GM18517 (cell line): ENCODE results near the gene CRLF3.
A peak's percentile ranks its signal among the peaks of the same experiment; 100 is the strongest.
"Not testable (repeated sequence)": the region's sequence is repeated elsewhere in the genome, so short reads cannot be mapped to it uniquely, and the experiment has no call there.

Source experiments
- ATAC-seq: cut with Tn5 transposase; IDR thresholded peaks from one replicate; pipeline ENCODE4 v1.9.1; 2021; ENCODE audit warnings: mild to moderate bottlenecking, moderate library complexity; ENCODE audit not compliant: unreplicated experiment

Gene CRLF3

DNA sequence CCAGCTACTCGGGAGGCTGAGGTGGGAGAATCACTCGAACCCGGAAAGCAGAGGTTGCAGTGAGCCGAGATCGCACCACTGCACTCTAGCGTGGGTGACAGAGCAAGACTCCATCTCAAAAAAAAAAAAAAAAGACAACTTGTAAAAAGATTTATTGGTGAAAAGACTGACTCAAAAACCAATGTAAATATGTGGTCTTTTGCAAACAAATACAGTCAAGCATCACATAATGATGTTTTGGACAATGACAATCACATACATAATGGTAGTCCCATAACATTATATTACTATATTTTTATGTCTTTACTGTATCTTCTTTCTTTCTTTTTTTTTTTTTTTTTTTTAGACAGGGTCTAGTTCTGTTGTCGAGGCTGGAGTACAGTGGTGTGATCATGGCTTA is 8.3 kb downstream of the CRLF3 start:
- ATAC-seq = no peak

DNA sequence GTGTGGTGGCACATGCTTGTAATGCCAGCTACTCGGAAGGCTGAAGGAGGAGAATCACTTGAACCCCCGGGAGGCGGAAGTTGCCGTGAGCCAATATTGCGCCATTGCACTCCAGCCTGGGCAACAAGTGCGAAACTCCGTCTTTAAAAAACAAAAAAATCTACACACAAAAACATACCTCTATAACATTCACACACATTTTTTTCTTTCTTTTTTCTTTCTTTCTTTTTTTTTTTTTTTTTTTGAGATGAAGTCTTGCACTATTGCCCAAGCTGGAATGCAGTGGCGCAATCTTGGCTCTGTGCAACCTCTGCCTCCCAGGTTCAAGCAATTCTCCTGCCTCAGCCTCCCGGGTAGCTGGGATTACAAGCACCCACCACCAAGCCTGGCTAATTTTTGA is 9.6 kb downstream of the CRLF3 start:
- ATAC-seq = not testable (repeated sequence)

DNA sequence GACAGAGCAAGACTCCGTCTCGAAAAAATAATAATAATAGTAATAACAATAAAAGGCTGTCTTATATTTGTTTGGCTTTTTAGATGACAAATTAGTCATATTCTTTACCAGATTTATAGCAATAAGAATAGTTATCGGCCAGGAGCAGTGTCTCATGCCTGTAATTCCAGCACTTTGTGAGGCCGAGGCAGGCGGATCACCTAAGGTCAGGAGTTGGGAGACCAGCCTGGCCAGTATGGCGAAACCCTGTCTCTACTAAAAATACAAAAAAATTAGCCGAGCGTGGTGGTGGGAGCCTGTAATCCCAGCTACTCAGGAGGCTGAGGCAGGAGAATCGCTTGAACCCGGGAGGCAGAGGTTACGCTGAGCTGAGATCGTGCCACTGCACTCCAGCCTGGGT is 10.3 kb downstream of the CRLF3 start:
- not testable (repeated sequence) for ATAC-seq

DNA sequence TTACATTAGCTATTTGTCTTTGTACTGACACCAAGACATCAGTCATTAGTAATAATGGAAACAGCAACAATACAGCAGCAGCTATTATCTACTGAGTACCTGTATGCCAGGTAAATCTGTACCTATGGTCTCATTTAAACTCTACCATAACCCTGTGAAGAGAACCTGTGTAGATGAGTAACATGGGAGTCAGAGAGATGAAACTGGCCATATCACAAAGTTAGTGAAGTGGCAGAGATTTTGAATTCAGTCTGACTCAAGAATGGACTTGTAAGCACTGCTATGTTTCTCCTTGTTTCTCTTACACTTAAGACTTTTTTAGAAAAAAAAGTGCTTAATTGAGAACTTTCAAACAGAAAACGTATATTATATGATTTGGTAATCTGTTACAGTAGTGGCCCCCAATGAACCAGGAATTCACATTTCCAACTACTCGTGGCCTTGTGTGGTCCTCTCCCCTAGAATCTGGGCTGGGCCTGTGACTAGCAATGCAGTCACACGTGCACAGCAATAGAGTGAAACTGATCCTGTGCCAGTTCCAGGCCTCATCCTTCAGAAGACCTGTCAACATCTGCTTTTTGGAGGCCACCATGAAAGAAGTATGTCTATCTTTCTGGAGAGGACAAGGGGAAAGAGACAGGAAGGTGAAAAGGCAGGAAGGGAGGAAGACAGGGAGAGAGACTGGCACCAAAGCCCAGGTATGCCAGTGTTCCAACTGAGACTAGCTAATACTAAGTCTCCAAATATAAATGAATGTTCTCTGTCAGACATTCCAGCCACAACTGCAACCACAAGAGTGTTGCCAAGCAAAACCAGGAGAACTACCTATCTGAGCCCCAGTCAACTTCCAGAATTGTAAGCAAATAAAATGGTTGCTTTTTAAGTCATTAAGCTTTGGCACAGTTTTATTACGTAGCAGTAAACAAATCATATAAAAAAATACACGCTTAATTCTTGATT is 12.0 kb downstream of the CRLF3 start:
- ATAC-seq = no peak

DNA sequence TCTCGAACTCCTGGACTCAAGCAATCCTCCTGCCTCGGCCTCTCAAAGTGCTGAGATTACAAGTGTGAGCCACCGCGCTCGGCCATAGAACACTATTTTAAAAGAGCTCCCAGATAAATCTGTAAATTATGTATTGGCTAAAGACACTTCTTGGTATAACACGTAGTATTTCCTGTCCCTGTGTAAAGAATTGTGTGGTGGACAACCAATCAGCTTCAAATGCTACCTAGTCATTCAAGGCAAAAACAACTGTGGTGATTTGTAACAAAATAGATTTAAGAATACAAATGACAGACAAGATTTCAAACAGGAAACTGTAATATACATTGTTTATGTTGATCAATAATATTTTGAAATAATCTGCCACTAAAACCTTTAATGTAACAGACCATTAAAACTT is 14.6 kb downstream of the CRLF3 start:
- no peak for ATAC-seq

DNA sequence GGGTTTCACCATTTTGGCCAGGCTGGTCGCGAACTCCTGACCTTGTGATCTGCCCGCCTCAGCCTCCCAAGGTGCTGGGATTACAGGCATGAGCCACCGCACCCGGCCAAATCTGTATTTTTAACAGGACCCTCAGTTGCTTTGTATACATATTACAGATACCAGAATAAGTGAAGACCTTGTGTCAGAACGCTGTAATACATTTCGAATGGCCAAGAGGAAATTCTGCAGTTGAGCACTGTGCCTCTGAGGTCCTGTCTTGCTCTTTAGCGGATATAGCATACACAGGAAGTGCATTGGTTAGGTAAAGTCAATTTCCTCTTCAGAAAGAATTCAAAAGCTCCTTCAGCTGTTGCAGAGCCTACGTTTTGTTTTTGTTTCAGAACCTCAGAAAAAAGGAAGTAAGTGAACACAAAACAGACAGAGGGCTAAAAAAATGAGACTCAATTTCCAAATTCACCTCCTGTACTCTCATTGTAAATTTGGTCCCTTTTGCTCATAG is 15.7 kb downstream of the CRLF3 start:
- peak; percentile 87 for ATAC-seq

DNA sequence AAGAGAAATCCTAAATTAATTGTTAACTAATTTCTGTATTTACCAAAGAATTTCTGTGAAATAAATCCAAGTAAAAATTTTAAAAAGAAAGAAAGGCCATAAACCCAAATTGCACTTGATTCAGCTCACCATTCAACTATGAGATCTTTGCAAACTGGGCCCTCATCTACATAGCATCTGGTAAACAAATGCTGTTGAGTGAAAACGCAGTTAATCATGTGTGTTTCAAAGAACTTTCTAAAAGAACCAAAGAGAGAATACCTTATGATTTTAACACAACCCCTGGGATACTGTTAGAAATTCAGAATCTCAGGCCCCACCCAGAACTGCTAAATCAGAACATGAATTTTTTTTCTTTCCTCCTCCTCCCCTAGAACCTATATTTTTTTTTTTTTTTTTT is 16.6 kb downstream of the CRLF3 start:
- no peak for ATAC-seq

DNA sequence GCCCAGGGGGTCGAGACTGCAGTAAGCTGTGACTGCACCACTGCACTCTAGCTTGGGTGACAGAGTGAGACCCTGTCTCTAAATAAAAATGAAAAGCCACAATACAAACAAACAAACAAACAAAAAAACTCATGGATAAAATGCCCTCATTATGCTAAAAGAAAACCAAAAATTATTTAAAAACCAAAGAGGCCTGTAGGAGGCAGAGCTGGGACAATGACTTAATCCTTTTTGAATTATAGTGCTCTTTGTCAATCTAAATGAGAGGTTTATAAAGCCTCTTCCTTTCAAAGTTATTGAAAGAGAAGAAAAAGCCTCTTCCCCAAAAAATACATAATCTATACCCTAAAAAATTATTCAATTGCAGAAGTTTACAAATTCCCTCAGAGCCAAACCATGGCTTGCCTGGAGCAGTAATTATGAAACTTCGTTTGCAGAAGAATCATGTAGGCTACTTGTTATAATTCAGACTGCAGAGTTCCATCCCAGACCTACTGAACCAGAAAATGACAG is 18.5 kb downstream of the CRLF3 start:
- ATAC-seq = no peak

DNA sequence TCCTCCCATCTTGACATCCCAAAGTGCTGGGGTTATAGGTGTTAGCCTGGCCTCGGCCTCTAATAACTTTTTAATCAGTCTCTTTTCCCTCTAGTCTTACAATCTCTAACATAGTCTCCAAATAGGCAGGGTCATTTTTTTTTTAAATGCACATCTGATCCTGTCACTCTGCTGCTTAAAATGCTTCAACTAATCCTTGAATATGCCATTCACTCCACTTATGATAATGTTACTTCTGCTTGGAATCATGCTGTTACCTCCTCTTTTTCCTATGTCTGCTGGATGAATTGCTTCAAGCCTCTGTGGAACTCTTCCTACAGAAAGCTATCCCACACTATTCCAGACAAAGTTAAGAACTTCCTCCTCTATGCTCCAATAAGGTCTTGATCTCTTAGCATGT is 22.8 kb downstream of the CRLF3 start:
- ATAC-seq = no peak

DNA sequence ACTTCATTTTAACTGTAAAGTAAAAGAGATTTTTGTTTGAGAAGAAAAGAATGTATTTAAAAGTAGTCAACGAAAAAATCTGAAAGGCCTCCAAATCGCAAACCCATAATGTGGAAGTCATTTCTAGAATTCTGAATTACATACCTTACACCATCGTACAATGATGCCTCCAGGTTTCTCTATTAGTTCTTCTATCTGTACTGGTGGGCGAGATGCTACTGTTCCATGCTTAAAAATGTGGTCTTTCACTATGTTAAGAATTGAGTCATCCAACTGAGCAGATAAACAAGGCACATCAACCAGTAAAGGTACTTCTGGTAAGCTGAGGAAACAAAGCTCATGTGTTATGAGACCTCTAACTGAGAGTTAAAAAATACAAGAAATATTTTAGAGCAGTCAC is 28.5 kb downstream of the CRLF3 start:
- no peak for ATAC-seq

DNA sequence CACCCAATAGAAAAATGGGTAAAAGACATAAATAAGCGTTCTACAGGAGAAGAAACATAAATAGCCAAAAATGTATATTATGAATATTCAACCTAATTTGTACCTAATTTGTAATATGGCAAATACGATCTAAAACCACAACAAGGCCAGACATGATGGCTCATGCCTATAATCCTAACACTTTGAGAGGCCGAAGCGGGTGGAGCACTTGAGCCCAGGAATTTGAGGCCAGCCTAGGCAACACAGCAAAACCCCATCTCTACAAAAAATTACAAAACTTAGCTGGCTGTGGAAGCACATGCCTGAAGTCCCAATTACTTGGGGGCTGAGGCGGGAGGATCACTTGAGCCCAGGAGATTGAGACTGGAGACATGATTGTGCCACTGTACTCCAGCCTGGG is 30.1 kb downstream of the CRLF3 start:
- no peak for ATAC-seq

DNA sequence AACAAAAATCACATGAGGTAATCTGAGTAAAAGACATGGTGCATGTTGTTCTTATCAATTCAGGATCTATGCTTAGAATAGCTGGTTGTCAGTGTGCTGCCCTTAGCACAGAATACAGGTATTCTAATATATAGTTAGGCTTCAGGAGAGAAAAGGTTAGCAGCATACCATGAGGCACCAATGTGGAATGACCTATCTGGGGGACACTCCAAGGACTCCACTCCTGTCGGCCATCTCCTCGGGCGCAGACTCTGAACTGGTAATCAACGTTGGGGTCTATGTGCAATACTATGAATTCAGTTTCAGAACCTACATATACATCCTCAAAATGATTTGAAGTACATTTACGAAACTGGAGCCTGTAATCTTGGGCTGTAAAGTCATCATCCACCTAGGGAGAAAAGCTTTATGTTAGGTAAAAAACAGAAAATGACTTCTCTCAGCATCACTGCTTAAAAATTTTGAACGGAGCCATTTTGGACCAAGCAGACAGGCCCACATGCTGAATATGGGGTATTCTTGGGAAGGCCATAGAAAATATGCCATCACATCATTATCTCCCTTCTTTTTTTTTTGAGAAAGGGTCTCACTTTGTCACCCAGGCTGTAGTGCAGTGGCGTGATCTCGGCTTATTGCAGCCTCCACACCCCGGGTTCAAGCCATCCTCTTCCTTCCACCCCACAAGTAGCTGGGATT is 31.1 kb downstream of the CRLF3 start:
- no peak for ATAC-seq

DNA sequence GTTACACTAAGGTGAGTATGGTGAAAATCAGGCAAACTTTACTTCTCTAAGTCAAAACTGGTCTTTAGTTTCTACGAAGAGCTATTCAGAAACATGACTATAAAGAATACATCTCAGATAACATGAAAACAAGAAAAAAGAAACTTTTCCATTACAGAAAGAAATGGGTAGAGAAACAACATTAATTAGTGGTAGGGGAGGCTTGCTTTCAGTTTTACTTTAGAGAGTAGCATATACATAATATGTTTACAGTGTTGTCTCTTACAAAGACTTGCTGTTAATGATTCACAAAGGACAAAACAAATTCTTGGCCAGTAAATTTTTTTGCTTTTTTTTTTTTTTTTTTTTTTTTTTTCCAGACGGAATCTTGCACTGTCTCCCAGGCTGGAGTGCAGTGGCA is 34.2 kb downstream of the CRLF3 start:
- no peak for ATAC-seq

DNA sequence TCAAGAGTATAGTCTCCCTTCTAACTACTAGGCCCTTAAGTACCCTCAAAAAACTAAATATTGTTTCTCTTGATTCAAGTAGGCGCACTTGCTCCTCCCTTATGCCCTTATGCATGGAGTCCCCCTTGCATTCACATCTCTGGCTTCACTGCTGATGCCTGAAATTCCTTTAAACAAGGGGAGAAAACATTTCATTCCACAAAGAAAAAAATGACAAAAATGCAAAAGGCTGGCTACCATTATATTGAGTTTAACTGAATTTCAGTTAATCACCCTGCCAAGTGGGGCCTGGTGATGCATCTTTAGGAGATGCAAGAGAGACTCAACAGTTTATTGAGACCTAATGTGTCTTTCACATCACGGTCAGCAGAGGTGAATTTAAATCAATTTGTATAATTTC is 35.6 kb downstream of the CRLF3 start:
- no peak for ATAC-seq

DNA sequence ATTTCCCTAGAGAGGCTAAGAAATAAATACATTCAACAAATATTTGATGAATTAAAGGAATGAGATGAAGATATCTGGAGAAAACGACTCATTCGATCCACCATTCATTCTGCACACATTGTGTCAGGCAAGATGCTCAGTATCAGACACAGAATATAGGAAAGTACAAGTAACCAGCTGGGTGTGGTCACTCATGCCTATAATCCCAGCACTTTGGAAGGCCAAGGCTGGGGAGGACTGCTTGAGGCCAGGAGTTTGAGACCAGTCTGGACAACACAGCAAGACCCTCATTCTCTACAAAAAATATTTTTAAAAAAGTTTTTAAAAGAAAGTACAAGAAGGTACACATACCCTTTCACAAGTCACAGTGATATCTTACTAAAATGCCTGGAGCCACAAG is 42.3 kb downstream of the CRLF3 start:
- no peak for ATAC-seq

DNA sequence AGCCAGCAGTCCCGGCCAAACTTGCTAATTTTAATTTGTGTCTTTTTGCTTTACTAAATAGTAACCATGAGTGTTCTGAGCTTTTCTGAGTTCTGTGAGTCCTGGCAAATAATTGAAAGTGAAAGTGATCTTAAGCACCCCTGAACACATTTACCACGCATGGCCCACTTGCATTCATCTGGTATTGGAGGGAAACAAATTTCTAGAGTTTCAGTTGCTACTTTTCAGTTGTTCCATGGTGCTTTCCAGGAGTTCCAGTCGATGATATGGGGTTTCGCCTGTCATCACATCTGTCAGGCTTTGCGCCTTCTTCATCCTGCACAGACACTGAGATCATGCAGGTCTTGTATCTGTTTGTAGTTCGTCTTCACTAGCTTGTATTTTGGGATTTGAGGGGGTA is 44.1 kb downstream of the CRLF3 start:
- ATAC-seq = no peak

DNA sequence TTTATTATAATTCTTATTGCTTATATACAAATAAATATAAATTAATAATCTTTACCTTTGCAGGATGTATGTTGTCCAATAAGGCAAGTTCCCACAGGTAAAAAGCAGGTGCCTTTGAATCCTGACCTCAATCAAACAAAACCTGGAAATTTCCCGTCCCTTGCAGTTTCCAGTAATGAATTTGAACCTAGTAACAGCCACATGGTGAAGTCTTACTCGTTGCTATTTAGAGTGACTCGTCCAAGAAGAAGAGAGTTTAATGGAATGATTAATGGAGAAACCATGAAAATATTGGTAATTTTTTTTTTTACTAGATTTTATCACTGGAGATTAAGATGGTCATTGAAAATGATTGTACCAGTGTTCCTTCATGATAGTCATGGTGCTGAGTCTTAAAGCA is 55.7 kb downstream of the CRLF3 start:
- not testable (repeated sequence) for ATAC-seq

DNA sequence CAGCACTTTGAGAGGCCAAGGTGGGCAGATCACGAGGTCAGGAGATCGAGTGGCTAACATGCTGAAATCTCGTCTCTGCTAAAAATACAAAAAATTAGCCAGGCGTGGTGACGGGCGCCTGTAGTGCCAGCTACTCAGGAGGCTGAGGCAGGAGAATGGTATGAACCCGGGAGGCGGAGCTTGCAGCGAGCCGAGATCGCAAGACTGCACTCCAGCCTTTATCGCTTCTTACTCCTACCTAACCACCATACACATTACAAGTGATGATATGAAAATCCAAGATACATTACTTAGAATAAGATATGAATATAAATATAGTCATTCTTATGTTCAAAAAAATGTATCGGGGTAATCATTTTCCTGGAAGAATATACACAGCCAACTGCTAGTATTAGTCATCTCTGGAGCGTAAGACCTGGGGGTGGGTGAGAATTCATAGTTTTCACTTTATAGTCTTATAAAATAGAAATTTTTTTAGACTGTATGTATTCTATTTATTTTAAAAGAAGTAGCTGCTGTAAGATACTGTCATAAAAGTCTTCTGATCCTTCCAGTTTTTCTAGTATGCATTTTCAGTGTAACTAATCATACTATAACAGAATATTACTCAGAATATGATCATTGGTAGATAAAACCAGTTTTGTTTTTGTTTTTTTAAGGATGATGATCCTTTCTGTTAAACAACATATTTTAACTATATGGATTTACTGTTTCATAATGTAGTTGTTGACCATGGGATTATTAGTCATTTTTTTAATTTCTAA is 56.7 kb downstream of the CRLF3 start:
- not testable (repeated sequence) for ATAC-seq

DNA sequence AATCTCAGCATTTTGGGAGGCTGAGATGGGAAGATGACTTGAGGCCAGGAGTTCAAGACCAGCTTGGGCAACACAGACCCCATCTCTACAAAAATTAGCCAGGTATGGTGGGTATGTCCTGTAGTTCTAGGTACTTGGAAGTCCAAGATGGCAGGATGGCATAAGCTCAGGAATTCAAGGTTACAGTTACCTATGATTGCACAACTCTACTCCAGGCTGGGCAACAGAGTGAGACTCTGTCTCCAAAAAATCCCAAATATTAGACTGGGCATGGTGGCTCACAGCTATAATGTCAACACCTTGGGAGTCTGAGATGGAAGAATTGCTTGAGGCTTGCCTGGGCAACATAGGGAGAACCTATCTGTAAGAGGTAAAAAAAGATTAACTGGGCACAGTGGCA is 63.4 kb downstream of the CRLF3 start:
- ATAC-seq = no peak

DNA sequence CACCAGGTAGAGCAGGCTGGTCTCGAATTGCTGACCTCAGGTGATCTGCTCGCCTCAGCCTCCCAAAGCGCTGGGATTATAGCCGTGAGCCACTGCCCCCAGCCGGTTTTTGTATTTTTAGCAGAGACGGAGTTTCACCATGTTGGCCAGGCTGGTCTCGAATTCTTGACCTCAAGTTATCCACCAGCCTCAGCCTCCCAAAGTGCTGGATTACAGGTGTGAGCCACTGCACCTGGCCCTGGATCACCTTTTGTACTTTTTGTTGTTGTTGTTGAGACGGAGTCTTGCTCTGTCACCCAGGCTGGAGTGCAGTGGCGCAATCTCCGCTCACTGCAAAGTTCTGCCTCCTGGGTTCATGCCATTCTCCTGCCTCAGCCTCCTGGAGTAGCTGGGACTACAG is 71.2 kb downstream of the CRLF3 start:
- not testable (repeated sequence) for ATAC-seq

DNA sequence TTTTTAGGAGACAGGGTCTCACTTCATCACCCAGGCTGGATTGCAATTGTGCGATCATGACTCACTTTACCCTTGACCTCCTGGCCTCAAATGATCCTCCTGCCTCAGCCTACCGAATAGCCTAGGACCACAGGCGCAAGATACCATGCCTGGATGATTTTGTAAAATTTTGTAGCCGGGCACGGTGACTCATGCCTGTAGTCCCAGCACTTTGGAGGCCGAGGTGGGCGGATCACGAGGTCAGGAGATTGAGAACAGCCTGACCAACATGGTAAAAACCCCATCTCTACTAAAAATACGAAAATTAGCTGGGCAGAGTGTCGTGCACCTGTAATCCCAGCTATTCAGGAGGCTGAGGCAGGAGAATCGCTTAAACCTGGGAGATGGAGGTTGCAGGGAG is 73.5 kb downstream of the CRLF3 start:
- ATAC-seq = not testable (repeated sequence)
